H9 (cell line): Measurements from ENCODE around the gene GLT8D1. TPM values are rescaled to one million over a fixed set of nuclear protein-coding genes. Genes with fewer than 3 reads are reported as not detected.

Experiments
- DNase-seq: peaks from one replicate; pipeline ENCODE4 v3.0.0-alpha.2; 2017
- H2AFZ ChIP-seq: one replicate; pipeline ENCODE4 v1.6.1; 2013; ENCODE audit warnings: mild to moderate bottlenecking, low read length, control low read depth, moderate library complexity
- H2AK5ac ChIP-seq: 2 replicates; pipeline ENCODE4 v1.6.1; 2013; ENCODE audit warnings: low read length, control low read depth, mixed read lengths; ENCODE audit not compliant: insufficient read length
- H2BK120ac ChIP-seq: one replicate; pipeline ENCODE4 v1.6.1; 2013; ENCODE audit warnings: low read depth, mild to moderate bottlenecking, low read length, control low read depth, inconsistent platforms; ENCODE audit not compliant: poor library complexity, severe bottlenecking
- H2BK12ac ChIP-seq: 2 replicates; pipeline ENCODE4 v1.6.1; 2013; ENCODE audit warnings: low read length, control low read depth, mixed read lengths, low read depth; ENCODE audit not compliant: insufficient read length
- H2BK15ac ChIP-seq: 2 replicates; pipeline ENCODE4 v1.6.1; 2013; ENCODE audit warnings: low read depth, low read length, control low read depth
- H2BK20ac ChIP-seq: one replicate; pipeline ENCODE4 v1.6.1; 2013; ENCODE audit warnings: low read depth, mild to moderate bottlenecking, low read length, control low read depth, inconsistent platforms; ENCODE audit not compliant: poor library complexity, severe bottlenecking
- H2BK5ac ChIP-seq: 2 replicates; pipeline ENCODE4 v1.6.1; 2013; ENCODE audit warnings: low read length, control low read depth, mixed read lengths; ENCODE audit not compliant: insufficient read length
- H3K14ac ChIP-seq: 2 replicates; pipeline ENCODE4 v1.6.1; 2013; ENCODE audit warnings: low read length, control low read depth; ENCODE audit not compliant: insufficient read depth
- H3K18ac ChIP-seq: 2 replicates; pipeline ENCODE4 v1.6.1; 2013; ENCODE audit warnings: low read depth, mild to moderate bottlenecking, mixed read lengths, low read length, control low read depth; ENCODE audit not compliant: insufficient read length
- H3K23ac ChIP-seq: 2 replicates; pipeline ENCODE4 v1.6.1; 2013; ENCODE audit warnings: low read length, control low read depth, mixed read lengths, low read depth; ENCODE audit not compliant: insufficient read length
- H3K23me2 ChIP-seq: 2 replicates; pipeline ENCODE4 v1.6.1; 2013; ENCODE audit warnings: low read depth, mild to moderate bottlenecking, mixed read lengths, low read length, control low read depth; ENCODE audit not compliant: insufficient read length, poor library complexity, severe bottlenecking
- H3K27ac ChIP-seq: 2 replicates; pipeline ENCODE4 v1.5.1; 2013; ENCODE audit warnings: low read length, control low read depth, mixed read lengths, low read depth; ENCODE audit not compliant: insufficient read length
- H3K27me3 ChIP-seq: 2 replicates; pipeline ENCODE4 v1.6.1; 2013; ENCODE audit warnings: low read length, control low read depth, inconsistent platforms; ENCODE audit not compliant: insufficient read depth
- H3K4ac ChIP-seq: 2 replicates; pipeline ENCODE4 v1.6.1; 2013; ENCODE audit warnings: low read depth, mild to moderate bottlenecking, control low read depth, inconsistent platforms, low read length, moderate library complexity
- H3K4me1 ChIP-seq: 2 replicates; pipeline ENCODE4 v1.6.1; 2013; ENCODE audit warnings: low read length, control low read depth, inconsistent platforms; ENCODE audit not compliant: insufficient read depth
- H3K4me2 ChIP-seq: 2 replicates; pipeline ENCODE4 v1.6.1; 2013; ENCODE audit warnings: low read length, control low read depth, mixed read lengths; ENCODE audit not compliant: insufficient read length, insufficient read depth
- H3K56ac ChIP-seq: 2 replicates; pipeline ENCODE4 v1.6.1; 2013; ENCODE audit warnings: low read depth, mild to moderate bottlenecking, mixed read lengths, low read length, control low read depth; ENCODE audit not compliant: insufficient read length
- H3K79me1 ChIP-seq: 2 replicates; pipeline ENCODE4 v1.6.1; 2013; ENCODE audit warnings: low read depth, mild to moderate bottlenecking, moderate library complexity, low read length, control low read depth, inconsistent platforms; ENCODE audit not compliant: insufficient read depth, poor library complexity, severe bottlenecking
- H3K79me2 ChIP-seq: 2 replicates; pipeline ENCODE4 v1.6.1; 2013; ENCODE audit warnings: low read length, control low read depth, inconsistent platforms; ENCODE audit not compliant: insufficient read depth
- H3K9ac ChIP-seq: 2 replicates; pipeline ENCODE4 v1.6.1; 2013; ENCODE audit warnings: low read length, control low read depth, mixed read lengths; ENCODE audit not compliant: insufficient read length; ENCODE audit errors: extremely low read depth
- H3K9me3 ChIP-seq: one replicate; pipeline ENCODE4 v1.6.1; 2013; ENCODE audit warnings: low read depth, low read length, inconsistent platforms; ENCODE audit not compliant: control insufficient read depth
- H3T11ph ChIP-seq: one replicate; pipeline ENCODE4 v1.6.1; 2013; ENCODE audit warnings: mild to moderate bottlenecking, low read length, control low read depth, inconsistent platforms
- H4K20me1 ChIP-seq: one replicate; pipeline ENCODE4 v1.6.1; 2013; ENCODE audit not compliant: control insufficient read depth, insufficient read length, insufficient read depth
- H4K5ac ChIP-seq: 2 replicates; pipeline ENCODE4 v1.6.1; 2013; ENCODE audit warnings: low read depth, mild to moderate bottlenecking, mixed read lengths, low read length, control low read depth; ENCODE audit not compliant: insufficient read length
- H4K8ac ChIP-seq: replicated peaks from 2 replicates; pipeline ENCODE4 v1.6.1; 2013; ENCODE audit warnings: low read length, control low read depth, mixed read lengths, low read depth; ENCODE audit not compliant: insufficient read length
- H4K91ac ChIP-seq: 2 replicates; pipeline ENCODE4 v1.6.1; 2013; ENCODE audit warnings: low read depth, mild to moderate bottlenecking, moderate library complexity, mixed read lengths, low read length, control low read depth; ENCODE audit not compliant: insufficient read length
- H3K27ac Mint-ChIP-seq, 3 experiments: 2 replicates in 2 of 3; 3 replicates in 1 of 3; pipeline ENCODE4 v1.8.0; 2020 to 2021; ENCODE audit warnings: mixed read lengths in 3 of 3, mild to moderate bottlenecking in 1 of 3, moderate library complexity in 1 of 3
- H3K27me3 Mint-ChIP-seq: 2 replicates; pipeline ENCODE4 v1.8.0; 2021; ENCODE audit warnings: low read depth, mild to moderate bottlenecking, moderate library complexity, mixed read lengths
- H3K36me3 Mint-ChIP-seq, 3 experiments: 2 replicates in 2 of 3; 3 replicates in 1 of 3; pipeline ENCODE4 v1.8.0; 2020 to 2021; ENCODE audit warnings: low read depth in 3 of 3, mixed read lengths in 3 of 3; ENCODE audit not compliant: insufficient read depth in 1 of 3
- H3K4me1 Mint-ChIP-seq, 2 experiments: 2 replicates each; pipeline ENCODE4 v1.8.0; 2020; ENCODE audit warnings: mixed read lengths in 2 of 2
- H3K4me3 Mint-ChIP-seq, 2 experiments: 2 replicates in 1 of 2; 3 replicates in 1 of 2; pipeline ENCODE4 v1.8.0; 2020 to 2021; ENCODE audit warnings: mild to moderate bottlenecking in 2 of 2, mixed read lengths in 2 of 2, moderate library complexity in 1 of 2
- H3K9me3 Mint-ChIP-seq, 2 experiments: 2 replicates in 1 of 2; 3 replicates in 1 of 2; pipeline ENCODE4 v1.8.0; 2020; ENCODE audit warnings: mild to moderate bottlenecking in 2 of 2, mixed read lengths in 2 of 2, moderate library complexity in 1 of 2
- WGBS: extraction: QIAGEN DNeasy Blood & Tissue Kit; methylation state at CpG from one replicate; pipeline ENCODE4 v1.1.7; 2013; ENCODE audit warnings: missing lambda C conversion rate, low lambda C conversion rate, mixed read lengths; ENCODE audit not compliant: insufficient read length; ENCODE audit errors: extremely low coverage; 5-methylcytosine and 5-hydroxymethylcytosine counted together
- total RNA-seq: library from RNA; stranded (reverse); gene quantifications from 2 replicates; pipeline ENCODE4 v1.2.1, GENCODE V29; 2021
- TF ChIP-seq, protein P1 (sequence below): fragments of 200-600 bp; sonication (generic); conservative IDR thresholded peaks from 3 replicates; pipeline ENCODE4 v1.8.0; 2021; ENCODE audit warnings: antibody characterized with exemption, mild to moderate bottlenecking

Gene GLT8D1
- total RNA-seq, 1 experiment from 2014 or later, result 39.3 TPM

DNA sequence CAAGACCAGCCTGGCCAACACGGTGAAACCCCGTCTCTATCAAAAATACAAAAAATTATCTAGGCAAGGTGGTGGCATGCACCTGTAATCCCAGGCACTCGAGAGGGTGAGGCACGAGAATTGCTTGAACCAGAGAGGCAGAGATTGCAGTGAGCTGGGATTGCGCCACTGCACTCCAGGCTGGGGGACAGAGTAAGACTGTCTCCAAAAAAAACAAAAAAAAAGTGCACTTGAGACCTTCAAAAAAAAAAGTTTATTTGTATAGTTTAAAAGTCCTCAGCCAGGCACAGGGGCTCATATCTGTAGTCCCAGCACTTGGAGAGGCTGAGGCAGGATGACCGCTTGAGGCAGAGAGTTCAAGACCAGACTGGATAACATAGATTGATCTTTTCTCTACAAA, 22.0 kb downstream of the GLT8D1 start:
- no peak overlapping the region for H2BK12ac ChIP-seq
- H2BK15ac ChIP-seq, result no peak overlapping the region
- no peak for DNase-seq
- H3K79me1 ChIP-seq, result peaks cover 13% of the 10 kb centered on the region
- H2BK120ac ChIP-seq, result no peak overlapping the region
- no peaks in the 10 kb centered on the region for H3K4me1 ChIP-seq
- peaks cover 15% of the 10 kb centered on the region; the same call in 1 of the 2 replicates for H3K79me2 ChIP-seq
- H3K23me2 ChIP-seq, result peaks cover 3% of the 10 kb centered on the region
- no peak overlapping the region for H3K14ac ChIP-seq
- no peak overlapping the region for H2BK5ac ChIP-seq
- H2AK5ac ChIP-seq, result no peak overlapping the region
- no peak overlapping the region for H2BK20ac ChIP-seq
- H3K4me1 Mint-ChIP-seq, result peaks cover 24 to 27% of the 10 kb centered on the region in 2 experiments
- no peak overlapping the region for H3K4ac ChIP-seq
- H4K5ac ChIP-seq, result no peak overlapping the region
- H3K9me3 Mint-ChIP-seq, result no peaks in the 10 kb centered on the region
- H4K20me1 ChIP-seq, result no peaks in the 10 kb centered on the region
- no peak overlapping the region for H3T11ph ChIP-seq
- TF ChIP-seq, protein P1, sequence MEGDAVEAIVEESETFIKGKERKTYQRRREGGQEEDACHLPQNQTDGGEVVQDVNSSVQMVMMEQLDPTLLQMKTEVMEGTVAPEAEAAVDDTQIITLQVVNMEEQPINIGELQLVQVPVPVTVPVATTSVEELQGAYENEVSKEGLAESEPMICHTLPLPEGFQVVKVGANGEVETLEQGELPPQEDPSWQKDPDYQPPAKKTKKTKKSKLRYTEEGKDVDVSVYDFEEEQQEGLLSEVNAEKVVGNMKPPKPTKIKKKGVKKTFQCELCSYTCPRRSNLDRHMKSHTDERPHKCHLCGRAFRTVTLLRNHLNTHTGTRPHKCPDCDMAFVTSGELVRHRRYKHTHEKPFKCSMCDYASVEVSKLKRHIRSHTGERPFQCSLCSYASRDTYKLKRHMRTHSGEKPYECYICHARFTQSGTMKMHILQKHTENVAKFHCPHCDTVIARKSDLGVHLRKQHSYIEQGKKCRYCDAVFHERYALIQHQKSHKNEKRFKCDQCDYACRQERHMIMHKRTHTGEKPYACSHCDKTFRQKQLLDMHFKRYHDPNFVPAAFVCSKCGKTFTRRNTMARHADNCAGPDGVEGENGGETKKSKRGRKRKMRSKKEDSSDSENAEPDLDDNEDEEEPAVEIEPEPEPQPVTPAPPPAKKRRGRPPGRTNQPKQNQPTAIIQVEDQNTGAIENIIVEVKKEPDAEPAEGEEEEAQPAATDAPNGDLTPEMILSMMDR, result no peak
- H3K9ac ChIP-seq, result no peak overlapping the region
- H4K91ac ChIP-seq, result no peak overlapping the region
- no peak overlapping the region for H3K4me2 ChIP-seq
- no peak overlapping the region for H3K27ac ChIP-seq
- peaks cover 3% of the 10 kb centered on the region; the same call in 1 of the 2 replicates for H3K27me3 Mint-ChIP-seq
- peak overlapping the region in 1 of 3 experiments; percentile 22; a peak in 1 of 7 replicates for H3K27ac Mint-ChIP-seq
- WGBS, result no CpG with 5 or more reads among the region's 6 CpGs
- peak overlapping the region; percentile 30 to 38; a peak in 4 of 5 replicates for H3K4me3 Mint-ChIP-seq
- no peak overlapping the region for H4K8ac ChIP-seq
- no peaks in the 10 kb centered on the region for H3K9me3 ChIP-seq
- H3K27me3 ChIP-seq, result no peaks in the 10 kb centered on the region
- H3K36me3 Mint-ChIP-seq, result peaks cover 34 to 51% (median 49%) of the 10 kb centered on the region in 3 experiments
- H3K56ac ChIP-seq, result no peak overlapping the region
- H3K23ac ChIP-seq, result no peak overlapping the region
- H3K18ac ChIP-seq, result no peak overlapping the region
- no peak overlapping the region for H2AFZ ChIP-seq
